H9 (cell line): ENCODE results near the gene TRPC4AP. TPM values are rescaled to one million over a fixed set of nuclear protein-coding genes. Genes with fewer than 3 reads are reported as not detected.

Experiments used
- DNase-seq: peaks from one replicate; pipeline ENCODE4 v3.0.0-alpha.2; 2017
- H2AFZ ChIP-seq: one replicate; pipeline ENCODE4 v1.6.1; 2013; ENCODE audit warnings: mild to moderate bottlenecking, low read length, control low read depth, moderate library complexity
- H2AK5ac ChIP-seq: 2 replicates; pipeline ENCODE4 v1.6.1; 2013; ENCODE audit warnings: low read length, control low read depth, mixed read lengths; ENCODE audit not compliant: insufficient read length
- H2BK120ac ChIP-seq: one replicate; pipeline ENCODE4 v1.6.1; 2013; ENCODE audit warnings: low read depth, mild to moderate bottlenecking, low read length, control low read depth, inconsistent platforms; ENCODE audit not compliant: poor library complexity, severe bottlenecking
- H2BK12ac ChIP-seq: 2 replicates; pipeline ENCODE4 v1.6.1; 2013; ENCODE audit warnings: low read length, control low read depth, mixed read lengths, low read depth; ENCODE audit not compliant: insufficient read length
- H2BK15ac ChIP-seq: 2 replicates; pipeline ENCODE4 v1.6.1; 2013; ENCODE audit warnings: low read depth, low read length, control low read depth
- H2BK20ac ChIP-seq: one replicate; pipeline ENCODE4 v1.6.1; 2013; ENCODE audit warnings: low read depth, mild to moderate bottlenecking, low read length, control low read depth, inconsistent platforms; ENCODE audit not compliant: poor library complexity, severe bottlenecking
- H2BK5ac ChIP-seq: 2 replicates; pipeline ENCODE4 v1.6.1; 2013; ENCODE audit warnings: low read length, control low read depth, mixed read lengths; ENCODE audit not compliant: insufficient read length
- H3K14ac ChIP-seq: 2 replicates; pipeline ENCODE4 v1.6.1; 2013; ENCODE audit warnings: low read length, control low read depth; ENCODE audit not compliant: insufficient read depth
- H3K18ac ChIP-seq: 2 replicates; pipeline ENCODE4 v1.6.1; 2013; ENCODE audit warnings: low read depth, mild to moderate bottlenecking, mixed read lengths, low read length, control low read depth; ENCODE audit not compliant: insufficient read length
- H3K23ac ChIP-seq: 2 replicates; pipeline ENCODE4 v1.6.1; 2013; ENCODE audit warnings: low read length, control low read depth, mixed read lengths, low read depth; ENCODE audit not compliant: insufficient read length
- H3K23me2 ChIP-seq: 2 replicates; pipeline ENCODE4 v1.6.1; 2013; ENCODE audit warnings: low read depth, mild to moderate bottlenecking, mixed read lengths, low read length, control low read depth; ENCODE audit not compliant: insufficient read length, poor library complexity, severe bottlenecking
- H3K27ac ChIP-seq: 2 replicates; pipeline ENCODE4 v1.5.1; 2013; ENCODE audit warnings: low read length, control low read depth, mixed read lengths, low read depth; ENCODE audit not compliant: insufficient read length
- H3K27me3 ChIP-seq: 2 replicates; pipeline ENCODE4 v1.6.1; 2013; ENCODE audit warnings: low read length, control low read depth, inconsistent platforms; ENCODE audit not compliant: insufficient read depth
- H3K4ac ChIP-seq: 2 replicates; pipeline ENCODE4 v1.6.1; 2013; ENCODE audit warnings: low read depth, mild to moderate bottlenecking, control low read depth, inconsistent platforms, low read length, moderate library complexity
- H3K4me1 ChIP-seq: 2 replicates; pipeline ENCODE4 v1.6.1; 2013; ENCODE audit warnings: low read length, control low read depth, inconsistent platforms; ENCODE audit not compliant: insufficient read depth
- H3K4me2 ChIP-seq: 2 replicates; pipeline ENCODE4 v1.6.1; 2013; ENCODE audit warnings: low read length, control low read depth, mixed read lengths; ENCODE audit not compliant: insufficient read length, insufficient read depth
- H3K56ac ChIP-seq: 2 replicates; pipeline ENCODE4 v1.6.1; 2013; ENCODE audit warnings: low read depth, mild to moderate bottlenecking, mixed read lengths, low read length, control low read depth; ENCODE audit not compliant: insufficient read length
- H3K79me1 ChIP-seq: 2 replicates; pipeline ENCODE4 v1.6.1; 2013; ENCODE audit warnings: low read depth, mild to moderate bottlenecking, moderate library complexity, low read length, control low read depth, inconsistent platforms; ENCODE audit not compliant: insufficient read depth, poor library complexity, severe bottlenecking
- H3K79me2 ChIP-seq: 2 replicates; pipeline ENCODE4 v1.6.1; 2013; ENCODE audit warnings: low read length, control low read depth, inconsistent platforms; ENCODE audit not compliant: insufficient read depth
- H3K9ac ChIP-seq: 2 replicates; pipeline ENCODE4 v1.6.1; 2013; ENCODE audit warnings: low read length, control low read depth, mixed read lengths; ENCODE audit not compliant: insufficient read length; ENCODE audit errors: extremely low read depth
- H3K9me3 ChIP-seq: one replicate; pipeline ENCODE4 v1.6.1; 2013; ENCODE audit warnings: low read depth, low read length, inconsistent platforms; ENCODE audit not compliant: control insufficient read depth
- H3T11ph ChIP-seq: one replicate; pipeline ENCODE4 v1.6.1; 2013; ENCODE audit warnings: mild to moderate bottlenecking, low read length, control low read depth, inconsistent platforms
- H4K20me1 ChIP-seq: one replicate; pipeline ENCODE4 v1.6.1; 2013; ENCODE audit not compliant: control insufficient read depth, insufficient read length, insufficient read depth
- H4K5ac ChIP-seq: 2 replicates; pipeline ENCODE4 v1.6.1; 2013; ENCODE audit warnings: low read depth, mild to moderate bottlenecking, mixed read lengths, low read length, control low read depth; ENCODE audit not compliant: insufficient read length
- H4K8ac ChIP-seq: replicated peaks from 2 replicates; pipeline ENCODE4 v1.6.1; 2013; ENCODE audit warnings: low read length, control low read depth, mixed read lengths, low read depth; ENCODE audit not compliant: insufficient read length
- H4K91ac ChIP-seq: 2 replicates; pipeline ENCODE4 v1.6.1; 2013; ENCODE audit warnings: low read depth, mild to moderate bottlenecking, moderate library complexity, mixed read lengths, low read length, control low read depth; ENCODE audit not compliant: insufficient read length
- H3K27ac Mint-ChIP-seq, 3 experiments: 2 replicates in 2 of 3; 3 replicates in 1 of 3; pipeline ENCODE4 v1.8.0; 2020 to 2021; ENCODE audit warnings: mixed read lengths in 3 of 3, mild to moderate bottlenecking in 1 of 3, moderate library complexity in 1 of 3
- H3K27me3 Mint-ChIP-seq: 2 replicates; pipeline ENCODE4 v1.8.0; 2021; ENCODE audit warnings: low read depth, mild to moderate bottlenecking, moderate library complexity, mixed read lengths
- H3K36me3 Mint-ChIP-seq, 3 experiments: 2 replicates in 2 of 3; 3 replicates in 1 of 3; pipeline ENCODE4 v1.8.0; 2020 to 2021; ENCODE audit warnings: low read depth in 3 of 3, mixed read lengths in 3 of 3; ENCODE audit not compliant: insufficient read depth in 1 of 3
- H3K4me1 Mint-ChIP-seq, 2 experiments: 2 replicates each; pipeline ENCODE4 v1.8.0; 2020; ENCODE audit warnings: mixed read lengths in 2 of 2
- H3K4me3 Mint-ChIP-seq, 2 experiments: 2 replicates in 1 of 2; 3 replicates in 1 of 2; pipeline ENCODE4 v1.8.0; 2020 to 2021; ENCODE audit warnings: mild to moderate bottlenecking in 2 of 2, mixed read lengths in 2 of 2, moderate library complexity in 1 of 2
- H3K9me3 Mint-ChIP-seq, 2 experiments: 2 replicates in 1 of 2; 3 replicates in 1 of 2; pipeline ENCODE4 v1.8.0; 2020; ENCODE audit warnings: mild to moderate bottlenecking in 2 of 2, mixed read lengths in 2 of 2, moderate library complexity in 1 of 2
- WGBS: extraction: QIAGEN DNeasy Blood & Tissue Kit; methylation state at CpG from one replicate; pipeline ENCODE4 v1.1.7; 2013; ENCODE audit warnings: missing lambda C conversion rate, low lambda C conversion rate, mixed read lengths; ENCODE audit not compliant: insufficient read length; ENCODE audit errors: extremely low coverage; 5-methylcytosine and 5-hydroxymethylcytosine counted together
- total RNA-seq: library from RNA; stranded (reverse); gene quantifications from 2 replicates; pipeline ENCODE4 v1.2.1, GENCODE V29; 2021
- TF ChIP-seq, protein P1 (sequence below): fragments of 200-600 bp; sonication (generic); conservative IDR thresholded peaks from 3 replicates; pipeline ENCODE4 v1.8.0; 2021; ENCODE audit warnings: antibody characterized with exemption, mild to moderate bottlenecking

Gene TRPC4AP
- total RNA-seq, 1 experiment from 2014 or later, result 93.9 TPM

DNA sequence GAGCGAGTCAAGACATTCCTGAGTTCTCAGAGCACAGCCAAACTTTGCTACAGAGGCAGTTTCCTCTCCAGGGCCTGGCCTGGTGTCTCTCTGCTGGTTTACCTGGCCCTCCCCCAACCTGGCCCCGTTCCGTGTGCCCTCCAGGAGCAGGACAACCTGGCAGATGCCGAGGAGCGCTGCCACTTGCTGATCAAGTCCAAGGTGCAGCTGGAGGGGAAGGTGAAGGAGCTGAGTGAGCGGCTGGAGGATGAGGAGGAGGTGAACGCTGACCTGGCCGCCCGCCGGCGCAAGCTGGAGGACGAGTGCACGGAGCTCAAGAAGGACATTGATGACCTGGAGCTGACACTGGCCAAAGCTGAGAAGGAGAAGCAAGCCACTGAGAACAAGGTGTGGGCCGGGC lies 97.4 kb downstream of the TRPC4AP start:
- Histone ChIP-seq H3K56ac (no peak overlapping the region), H3T11ph (no peak overlapping the region), H2BK12ac (no peak overlapping the region), H2BK15ac (no peak overlapping the region), H4K20me1 (no peaks in the 10 kb centered on the region), H2BK20ac (no peak overlapping the region), H3K14ac (no peak overlapping the region), H4K91ac (no peak overlapping the region), H3K9ac (no peak overlapping the region), H2BK5ac (no peak overlapping the region), H4K5ac (no peak overlapping the region), H3K27ac (no peak overlapping the region), H3K4ac (no peak overlapping the region), H3K79me2 (no peaks in the 10 kb centered on the region), H3K9me3 (no peaks in the 10 kb centered on the region), H3K4me2 (no peak overlapping the region), H3K4me1 (no peaks in the 10 kb centered on the region), H2AK5ac (no peak overlapping the region), H3K79me1 (no peaks in the 10 kb centered on the region), H3K23me2 (no peaks in the 10 kb centered on the region), H2AFZ (no peak overlapping the region), H3K18ac (no peak overlapping the region), H2BK120ac (no peak overlapping the region), H3K23ac (no peak overlapping the region), H3K27me3 (no peaks in the 10 kb centered on the region), H4K8ac (no peak overlapping the region)
- no peak for DNase-seq
- Mint-ChIP-seq H3K4me1 (peaks cover 0 to 3% of the 10 kb centered on the region in 2 experiments; a peak in 2 of 4 replicates), H3K27me3 (peaks cover 2% of the 10 kb centered on the region), H3K27ac (no peak overlapping the region; a peak in 1 of 7 replicates), H3K36me3 (peaks cover 8 to 54% (median 35%) of the 10 kb centered on the region in 3 experiments; a peak in 6 of 7 replicates), H3K4me3 (no peak overlapping the region), H3K9me3 (no peaks in the 10 kb centered on the region; a peak in 1 of 5 replicates)
- WGBS, result no CpG with 5 or more reads among the region's 14 CpGs
- TF ChIP-seq, protein P1, sequence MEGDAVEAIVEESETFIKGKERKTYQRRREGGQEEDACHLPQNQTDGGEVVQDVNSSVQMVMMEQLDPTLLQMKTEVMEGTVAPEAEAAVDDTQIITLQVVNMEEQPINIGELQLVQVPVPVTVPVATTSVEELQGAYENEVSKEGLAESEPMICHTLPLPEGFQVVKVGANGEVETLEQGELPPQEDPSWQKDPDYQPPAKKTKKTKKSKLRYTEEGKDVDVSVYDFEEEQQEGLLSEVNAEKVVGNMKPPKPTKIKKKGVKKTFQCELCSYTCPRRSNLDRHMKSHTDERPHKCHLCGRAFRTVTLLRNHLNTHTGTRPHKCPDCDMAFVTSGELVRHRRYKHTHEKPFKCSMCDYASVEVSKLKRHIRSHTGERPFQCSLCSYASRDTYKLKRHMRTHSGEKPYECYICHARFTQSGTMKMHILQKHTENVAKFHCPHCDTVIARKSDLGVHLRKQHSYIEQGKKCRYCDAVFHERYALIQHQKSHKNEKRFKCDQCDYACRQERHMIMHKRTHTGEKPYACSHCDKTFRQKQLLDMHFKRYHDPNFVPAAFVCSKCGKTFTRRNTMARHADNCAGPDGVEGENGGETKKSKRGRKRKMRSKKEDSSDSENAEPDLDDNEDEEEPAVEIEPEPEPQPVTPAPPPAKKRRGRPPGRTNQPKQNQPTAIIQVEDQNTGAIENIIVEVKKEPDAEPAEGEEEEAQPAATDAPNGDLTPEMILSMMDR, result no peak
